GM21367 (cell line): ENCODE results near the gene NCF4.

Experiments
- ATAC-seq: cut with Tn5 transposase; IDR thresholded peaks from one replicate; pipeline ENCODE4 v1.9.1; 2021; ENCODE audit not compliant: unreplicated experiment

NCF4 gene

DNA sequence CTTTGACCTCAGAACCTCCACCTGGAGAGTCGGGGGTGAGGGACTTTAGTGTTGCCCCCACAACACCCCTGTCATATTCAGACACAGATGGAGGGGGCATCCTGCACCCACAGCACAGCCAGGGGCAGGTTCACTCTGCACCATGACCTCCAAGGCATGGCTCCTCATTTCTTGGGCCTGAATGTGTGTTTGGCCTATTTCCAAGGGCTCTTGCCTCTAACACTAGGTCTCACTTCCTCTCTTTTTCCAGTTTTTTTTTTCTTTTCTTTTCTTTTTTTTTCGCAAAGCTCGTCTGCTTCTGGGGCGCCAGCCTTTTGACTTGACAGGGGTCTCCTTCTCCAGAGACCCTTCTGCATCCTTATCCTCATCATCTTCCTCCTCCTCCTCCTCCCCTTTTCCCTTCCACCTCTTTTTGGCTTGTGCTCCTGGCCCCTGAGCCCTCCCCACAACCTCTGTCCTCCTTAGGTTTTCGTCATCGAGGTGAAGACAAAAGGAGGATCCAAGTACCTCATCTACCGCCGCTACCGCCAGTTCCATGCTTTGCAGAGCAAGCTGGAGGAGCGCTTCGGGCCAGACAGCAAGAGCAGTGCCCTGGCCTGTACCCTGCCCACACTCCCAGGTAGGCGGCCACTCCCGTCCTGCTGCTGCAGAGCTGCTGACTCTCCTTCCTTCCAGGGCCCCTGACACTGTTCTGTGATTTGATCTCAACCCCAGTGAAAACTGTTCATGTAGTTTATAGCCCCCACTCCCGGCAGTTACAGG is 3.8 kb downstream of the NCF4 start:
- no peak for ATAC-seq

DNA sequence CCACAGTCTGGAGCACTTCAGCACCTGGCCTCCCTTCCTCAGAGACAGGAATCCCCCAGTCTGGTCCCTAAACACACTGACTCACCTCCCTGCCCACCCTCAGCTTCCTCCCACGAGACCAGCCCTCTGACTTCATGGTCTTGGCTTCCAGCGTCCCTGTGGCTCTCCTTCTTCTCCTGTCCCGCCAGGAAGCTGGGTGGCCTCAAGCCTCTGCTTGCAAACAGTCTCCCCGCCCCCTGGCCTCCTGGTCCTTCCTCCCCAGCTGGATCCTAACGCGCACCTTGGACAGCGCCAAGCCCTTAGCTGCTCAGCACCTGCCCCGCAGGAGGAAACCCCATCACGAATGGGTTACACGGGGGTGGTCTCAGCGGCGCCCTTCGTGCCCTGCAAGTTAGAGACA is 4.5 kb downstream of the NCF4 start:
- ATAC-seq = no peak

DNA sequence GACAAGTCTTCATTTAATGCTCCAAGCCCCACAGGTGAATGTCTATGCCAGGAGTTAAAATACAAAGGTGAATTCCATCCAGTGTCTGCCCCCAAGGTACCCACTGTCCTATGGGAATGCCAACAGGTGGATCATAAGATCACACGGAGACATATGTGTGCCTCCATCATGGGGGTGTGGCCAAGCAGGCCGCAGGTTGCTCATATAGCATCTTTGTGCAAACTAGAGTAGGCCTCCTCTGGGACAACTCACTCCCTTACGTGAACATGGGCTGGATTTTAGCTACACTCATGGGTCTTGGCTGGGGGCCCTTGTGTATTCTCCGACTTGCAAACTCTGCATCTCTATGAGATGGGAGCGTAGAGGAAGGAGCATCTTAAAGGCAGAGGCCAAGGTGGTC is 6.9 kb downstream of the NCF4 start:
- no peak for ATAC-seq

DNA sequence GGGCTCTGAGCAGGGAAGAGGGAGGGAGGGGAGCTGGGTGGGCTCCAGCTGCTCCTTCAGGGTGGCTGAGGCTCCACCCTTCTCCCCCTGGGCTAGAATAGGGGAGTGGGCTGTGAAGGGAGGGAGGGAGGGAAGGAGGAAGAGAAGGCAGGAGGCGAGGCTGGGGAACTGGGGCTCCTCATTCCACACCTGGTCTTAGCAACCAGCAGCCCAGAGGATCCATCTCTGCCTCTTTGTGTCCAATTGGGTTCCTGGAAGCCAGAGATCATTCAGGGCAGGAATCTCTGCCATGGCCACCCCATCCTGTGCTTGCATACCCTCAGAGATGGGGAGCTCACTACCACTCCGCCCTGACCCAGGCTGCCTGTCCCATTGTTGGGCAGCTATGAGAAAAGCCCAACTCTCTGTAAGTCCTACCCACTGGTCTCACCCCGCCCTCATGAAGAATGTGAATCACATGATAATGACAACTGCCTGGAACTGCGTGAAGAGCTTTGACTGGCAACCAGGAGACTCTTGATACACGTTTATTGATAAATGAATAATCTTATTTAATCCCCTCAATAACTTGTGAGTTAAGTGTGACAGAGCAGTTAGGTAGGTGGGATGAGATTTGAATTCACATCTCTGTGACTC is 7.9 kb downstream of the NCF4 start:
- ATAC-seq = no peak

DNA sequence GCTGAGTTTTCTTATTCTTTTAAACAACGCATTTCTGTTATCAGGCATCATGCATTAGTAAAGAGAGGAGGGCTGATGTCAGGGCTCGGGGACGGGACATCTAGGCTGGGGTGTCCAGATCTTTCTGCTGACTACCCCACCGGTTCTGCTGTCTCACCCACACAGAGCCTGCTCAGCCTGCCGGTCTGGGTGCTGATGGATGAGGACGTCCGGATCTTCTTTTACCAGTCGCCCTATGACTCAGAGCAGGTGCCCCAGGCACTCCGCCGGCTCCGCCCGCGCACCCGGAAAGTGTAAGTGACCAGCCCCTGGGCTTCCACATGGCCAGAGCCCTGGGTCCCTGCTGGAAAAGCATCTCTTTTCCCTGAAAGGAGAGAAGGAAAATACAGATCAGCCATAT is 9.4 kb downstream of the NCF4 start:
- ATAC-seq = no peak

DNA sequence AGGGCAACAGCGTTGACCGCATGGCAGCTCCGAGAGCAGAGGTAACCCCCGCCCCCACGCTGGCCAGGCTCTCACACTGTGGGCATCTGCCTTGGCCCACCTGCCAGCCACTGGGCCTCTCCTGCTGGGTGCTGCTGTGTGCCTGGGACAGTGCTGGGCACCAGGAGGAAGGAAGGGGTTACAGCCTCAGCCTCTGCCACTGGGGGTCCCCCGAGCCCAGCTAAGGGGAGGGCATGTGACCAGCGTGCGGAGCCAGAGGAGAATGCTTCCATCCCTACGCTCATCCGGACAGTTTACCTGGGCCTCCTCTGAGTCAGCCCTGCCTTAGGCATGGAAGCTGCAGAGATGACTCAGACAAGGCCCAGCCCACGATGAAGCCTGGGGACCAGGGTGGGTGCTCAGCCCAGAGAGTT is 10.9 kb downstream of the NCF4 start:
- ATAC-seq = no peak

DNA sequence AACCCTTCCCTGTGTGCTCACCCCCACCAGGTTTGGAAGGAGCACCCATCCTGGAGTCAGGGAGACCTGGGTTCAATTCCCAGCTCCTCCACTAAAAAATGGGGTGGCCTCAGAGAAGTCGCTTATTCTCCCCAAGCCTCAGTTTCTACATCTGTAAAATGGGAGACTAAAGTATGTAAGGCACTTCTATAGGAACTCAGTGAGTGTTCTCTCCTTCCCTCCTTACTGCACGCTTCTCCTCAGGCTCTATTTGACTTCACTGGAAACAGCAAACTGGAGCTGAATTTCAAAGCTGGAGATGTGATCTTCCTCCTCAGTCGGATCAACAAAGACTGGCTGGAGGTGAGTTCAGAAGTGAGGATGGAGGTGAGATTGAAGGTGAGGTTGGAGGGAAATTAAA is 11.3 kb downstream of the NCF4 start:
- ATAC-seq = no peak

DNA sequence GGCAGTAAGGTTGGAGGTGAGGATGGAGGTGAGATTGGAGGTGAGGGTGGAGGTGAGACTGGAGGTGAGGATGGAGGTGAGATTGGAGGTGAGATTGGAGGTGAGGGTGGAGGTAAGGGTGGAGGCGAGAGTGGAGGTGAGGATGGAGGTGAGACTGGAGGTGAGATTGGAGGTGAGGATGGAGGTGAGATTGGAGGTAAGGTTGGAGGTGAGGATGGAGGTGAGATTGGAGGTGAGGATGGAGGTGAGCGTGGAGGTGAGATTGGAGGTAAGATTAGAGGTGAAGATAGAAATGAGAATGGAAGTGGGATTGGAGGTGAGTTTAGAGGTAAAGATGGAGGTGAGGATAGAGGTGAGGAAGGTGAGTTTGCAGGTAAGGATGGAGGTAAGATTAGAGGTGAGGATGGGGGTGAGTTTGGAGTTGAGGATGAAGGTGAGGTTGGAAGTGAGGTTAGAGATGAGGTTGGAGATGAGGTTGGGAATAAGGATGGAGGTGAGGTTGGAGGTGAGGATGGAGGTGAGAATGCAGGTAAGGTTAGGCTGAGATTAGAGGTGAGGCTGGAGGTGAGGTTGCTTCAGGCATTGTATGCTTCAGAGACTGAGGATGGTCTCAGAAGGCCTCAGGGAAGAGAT is 12.2 kb downstream of the NCF4 start:
- ATAC-seq = no peak

DNA sequence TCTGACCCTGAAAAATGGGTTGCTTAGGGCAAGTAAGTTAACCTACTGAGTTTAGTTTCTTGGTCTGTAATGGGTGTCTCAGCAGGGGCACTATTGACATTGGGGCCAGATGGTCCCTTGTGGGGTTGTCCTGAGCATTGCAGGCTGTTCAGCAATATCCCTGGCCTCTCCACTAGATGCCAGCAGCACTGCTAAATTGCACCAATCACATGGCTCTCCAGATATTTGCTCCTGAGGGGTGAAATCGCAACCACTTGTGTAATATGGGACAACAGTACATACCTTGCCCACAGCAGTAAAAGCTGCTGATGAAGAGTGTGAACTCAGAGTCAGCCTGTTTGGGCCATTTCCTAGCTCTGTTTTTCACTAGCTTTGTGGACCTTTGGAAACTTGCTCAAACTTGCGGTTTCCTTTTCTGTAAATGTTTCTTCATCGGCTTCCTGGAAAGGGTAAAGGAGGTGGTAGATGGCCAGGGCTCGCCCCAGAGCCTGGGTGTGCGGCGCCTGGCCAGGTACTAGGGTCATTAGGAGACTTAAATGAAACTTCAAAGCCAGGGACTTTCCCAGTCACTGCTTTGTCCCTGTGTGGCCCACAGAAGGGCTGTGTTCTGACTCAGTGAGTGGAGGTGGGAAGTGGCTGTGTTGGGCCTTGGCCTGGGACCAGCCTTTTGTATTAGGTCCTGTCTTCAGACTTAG is 13.0 kb downstream of the NCF4 start:
- ATAC-seq = no peak

DNA sequence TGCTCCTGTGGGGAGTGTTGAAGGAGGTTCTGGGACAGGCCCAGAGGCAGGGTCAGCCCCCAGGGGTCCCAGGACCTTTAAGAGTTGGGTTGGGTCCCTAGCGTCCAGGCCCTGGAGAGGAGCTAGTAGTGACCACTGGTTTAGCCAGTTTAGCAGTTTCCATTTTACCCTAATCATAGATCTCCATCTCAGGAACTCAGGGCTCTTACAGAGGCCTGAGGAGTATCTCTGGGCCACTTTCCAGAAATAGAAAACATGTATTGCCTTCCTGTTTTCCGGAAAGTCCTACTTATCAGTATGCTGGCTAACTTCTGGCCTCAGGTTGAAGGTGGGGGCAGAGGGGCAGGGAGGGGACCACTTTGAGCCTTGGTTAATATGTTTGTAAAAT is 13.5 kb downstream of the NCF4 start:
- ATAC-seq = no peak

DNA sequence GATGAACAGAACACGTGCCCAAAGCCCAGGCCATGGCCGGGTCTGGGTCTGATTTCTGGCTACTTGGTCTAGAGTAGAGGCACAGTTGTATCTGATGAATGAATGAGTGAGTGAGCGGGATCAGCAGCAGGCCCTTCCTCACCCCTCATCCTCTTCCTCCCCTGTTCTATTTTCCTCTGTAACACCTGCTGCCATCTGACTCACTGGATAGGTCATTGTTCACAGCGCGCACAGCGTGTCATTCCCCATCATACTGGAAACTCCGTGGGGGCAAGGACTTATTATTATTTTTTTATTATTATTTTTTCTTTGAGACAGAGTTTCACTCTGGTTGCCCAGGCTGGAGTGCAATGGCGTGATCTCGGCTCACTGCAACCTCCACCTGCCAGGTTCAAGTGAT is 13.9 kb downstream of the NCF4 start:
- no peak for ATAC-seq

DNA sequence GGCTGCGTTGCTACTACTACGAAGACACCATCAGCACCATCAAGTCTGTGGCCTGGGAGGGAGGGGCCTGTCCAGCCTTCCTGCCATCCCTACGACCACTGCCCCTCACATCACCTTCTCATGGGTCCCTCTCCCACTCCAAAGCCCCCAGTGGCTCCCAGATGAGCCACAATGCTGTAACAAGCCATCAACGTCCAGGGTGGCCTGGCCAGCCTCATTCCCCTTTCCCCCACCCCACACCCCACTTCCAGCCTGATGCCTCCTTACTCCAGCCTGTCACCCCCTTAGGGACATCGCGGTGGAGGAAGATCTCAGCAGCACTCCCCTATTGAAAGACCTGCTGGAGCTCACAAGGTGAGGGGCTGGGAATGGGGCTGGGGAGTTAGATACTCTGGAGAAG is 14.9 kb downstream of the NCF4 start:
- ATAC-seq = no peak

DNA sequence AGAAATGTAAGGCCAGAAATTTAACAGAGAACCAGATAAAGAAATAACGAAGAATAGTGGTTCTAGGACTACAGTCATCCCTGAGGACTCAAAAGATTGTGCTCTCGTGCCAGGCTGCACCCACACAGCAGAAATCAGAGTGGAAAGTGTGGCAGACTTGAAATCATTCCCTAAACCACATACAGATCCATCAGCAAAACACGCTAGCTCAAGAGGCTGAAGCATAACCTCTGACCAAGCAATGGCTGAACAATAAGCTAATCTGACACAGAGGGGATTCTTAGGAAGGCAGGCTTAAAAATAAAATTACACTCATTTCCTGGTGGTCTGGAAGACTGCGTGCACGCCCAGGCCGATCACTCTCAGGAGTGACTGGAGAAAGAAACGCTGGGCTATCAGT is 19.0 kb downstream of the NCF4 start:
- ATAC-seq = no peak

DNA sequence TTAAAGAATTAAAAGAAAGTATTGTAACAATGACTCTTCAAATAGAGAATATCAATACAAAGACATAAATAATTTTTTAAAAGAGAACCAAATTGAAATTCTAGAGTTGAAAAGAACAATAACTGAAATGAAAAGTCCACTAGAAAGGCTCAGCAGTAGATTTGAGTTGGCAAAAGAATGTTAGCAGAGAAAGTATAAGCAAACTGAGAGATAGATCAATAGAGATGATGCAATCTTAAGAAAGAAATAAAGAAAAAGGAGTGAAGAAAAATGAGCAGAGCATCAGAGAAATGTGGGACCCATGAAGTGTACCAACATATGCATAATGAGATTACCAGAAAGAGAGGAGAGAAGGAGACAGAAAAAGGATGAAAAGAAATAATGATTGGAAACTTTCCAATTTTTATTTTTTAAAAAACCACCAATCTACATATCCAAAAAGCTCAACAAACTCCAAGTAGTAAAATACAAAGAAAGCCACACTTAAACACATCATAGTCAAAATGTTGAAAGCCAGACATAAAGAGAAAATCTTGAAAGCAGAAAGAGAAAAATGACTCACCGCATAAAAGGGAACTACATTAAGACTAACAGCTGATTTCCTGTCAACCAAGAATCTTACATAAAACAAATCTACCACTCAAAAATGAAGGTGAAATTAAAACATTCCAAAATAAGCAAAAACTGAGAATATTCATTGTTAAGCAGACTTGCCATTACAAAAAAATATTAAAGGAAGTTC is 20.9 kb downstream of the NCF4 start:
- no peak for ATAC-seq

DNA sequence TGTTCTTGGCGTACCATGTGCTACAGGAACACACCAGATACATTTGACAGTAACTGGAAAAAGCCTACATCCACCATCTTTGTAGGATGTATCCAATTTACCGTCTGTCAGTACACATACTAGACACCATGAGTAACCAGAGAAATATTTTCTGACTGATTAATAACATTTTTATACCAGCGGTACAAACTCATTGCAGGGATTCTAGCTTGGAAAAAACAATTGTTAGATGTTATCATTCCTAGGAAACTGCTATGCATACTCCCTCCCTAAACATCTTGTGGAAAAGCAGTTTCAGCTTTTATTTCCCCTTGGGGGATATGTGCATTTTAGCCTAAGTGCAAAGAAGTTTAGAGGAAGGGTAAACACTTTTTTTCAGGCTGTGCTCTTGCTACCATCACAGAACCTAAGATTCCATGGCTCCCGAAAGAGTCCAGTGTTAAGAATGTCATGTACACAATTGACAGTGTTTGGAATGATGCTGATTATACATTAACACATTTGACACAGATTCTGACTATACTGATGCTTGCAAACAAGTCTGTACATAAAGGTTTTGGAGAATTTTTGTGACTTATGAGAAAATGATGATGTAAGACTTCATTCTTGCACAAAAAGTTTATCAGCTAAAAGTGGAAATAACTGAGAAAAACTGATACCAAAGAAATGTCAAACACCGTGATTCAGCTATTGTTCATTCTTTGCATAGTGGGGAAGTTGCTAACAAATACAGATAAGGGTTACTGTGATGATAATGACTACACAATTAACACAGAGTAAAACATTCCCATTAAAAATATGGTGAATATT is 23.7 kb downstream of the NCF4 start:
- no peak for ATAC-seq

DNA sequence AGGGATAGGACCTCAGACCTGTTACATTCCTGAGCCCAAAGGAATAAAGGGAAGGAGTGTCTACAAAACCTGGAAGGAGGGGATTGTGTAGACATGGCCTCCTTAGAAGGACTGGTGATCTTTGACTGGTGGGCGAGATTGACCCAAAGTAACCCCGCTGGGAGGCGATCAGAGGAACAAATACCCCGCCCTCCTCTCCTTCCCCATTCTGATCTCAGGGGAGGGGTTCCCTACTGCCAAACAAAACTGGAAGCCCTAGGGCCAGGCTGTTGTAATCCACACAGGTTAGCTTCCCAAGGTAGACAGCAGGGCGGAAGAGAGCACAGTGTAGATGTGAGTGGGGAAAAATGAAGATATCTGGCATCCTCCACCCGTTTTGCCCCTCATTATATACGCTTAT is 24.7 kb downstream of the NCF4 start:
- no peak for ATAC-seq

DNA sequence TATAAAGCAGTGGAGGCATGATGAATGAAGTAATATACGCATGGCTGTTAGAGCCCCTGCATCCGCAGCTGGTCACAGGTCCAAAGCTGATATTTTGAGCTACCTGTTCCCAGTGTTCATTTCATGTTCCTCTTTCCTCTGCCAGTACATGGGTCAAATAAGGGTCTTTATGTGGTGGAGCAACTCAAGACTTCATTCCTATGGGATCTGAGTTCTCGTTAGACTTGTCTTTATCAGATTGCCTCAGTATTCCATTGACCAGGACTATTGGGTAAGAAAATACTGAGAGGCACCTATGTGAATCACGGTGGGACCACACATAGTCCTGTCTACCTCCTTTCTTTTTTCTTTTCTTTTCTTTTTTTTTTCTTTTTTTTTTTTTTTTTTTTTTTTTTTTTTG is 25.2 kb downstream of the NCF4 start:
- no peak for ATAC-seq

DNA sequence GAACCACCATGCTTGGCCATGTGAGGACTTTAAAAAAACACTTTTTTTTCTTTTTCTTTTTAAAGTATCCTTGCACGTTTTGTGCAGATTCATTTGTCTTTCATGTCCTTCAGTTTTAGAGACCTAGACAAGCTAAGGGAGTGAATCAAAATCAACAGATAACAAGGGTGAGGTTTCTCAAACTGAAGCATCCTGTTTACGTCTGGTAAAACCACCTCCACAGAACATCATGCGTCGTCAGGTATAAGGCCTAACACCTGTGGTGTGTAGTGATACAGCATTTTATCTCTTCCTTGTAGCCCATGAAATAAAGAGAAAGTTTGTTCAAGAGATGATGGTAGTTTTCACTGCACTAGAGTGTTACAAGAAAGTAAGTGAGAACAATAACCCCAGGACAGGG is 26.4 kb downstream of the NCF4 start:
- no peak for ATAC-seq

DNA sequence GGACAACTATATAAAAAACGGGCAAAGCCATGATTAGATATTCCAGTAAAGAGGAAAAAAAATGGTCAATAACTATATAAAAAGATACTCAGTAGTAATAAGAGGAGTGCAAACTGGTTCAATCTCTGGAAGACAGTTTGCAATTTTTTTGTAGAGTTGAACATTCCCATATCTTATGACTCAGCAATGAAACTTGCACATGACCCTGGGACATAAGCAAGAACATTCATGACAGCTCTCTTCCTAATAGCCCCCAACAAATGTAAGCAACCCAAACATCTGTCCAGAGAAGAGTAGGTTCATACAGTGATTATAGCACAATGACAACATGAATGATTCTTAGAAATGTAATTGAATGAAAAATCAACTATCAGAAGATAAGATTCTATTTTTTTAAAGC is 30.8 kb downstream of the NCF4 start:
- ATAC-seq = no peak

DNA sequence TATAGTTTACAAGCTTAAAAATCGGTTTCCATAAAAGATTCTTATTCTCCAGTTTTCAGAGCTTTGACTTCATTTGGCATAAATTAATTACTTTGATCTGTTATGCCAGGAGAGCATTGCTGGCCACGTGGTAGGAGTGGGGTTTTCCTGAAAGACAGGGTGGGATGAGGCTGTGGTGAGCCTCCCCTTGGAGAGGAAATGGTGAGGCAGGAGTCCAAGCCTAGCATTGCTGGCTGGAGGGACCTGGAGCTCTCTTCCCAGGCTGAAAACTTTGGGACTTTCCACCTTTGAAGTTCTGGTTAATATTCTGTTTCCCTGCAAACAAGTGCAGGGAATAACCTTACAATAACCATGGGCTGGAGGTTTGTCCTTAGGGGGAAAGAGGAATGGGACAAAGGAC is 31.5 kb downstream of the NCF4 start:
- ATAC-seq = no peak
